Stimulated activated CD8-positive, alpha-beta memory T cell treated with anti-CD3 and anti-CD28 coated beads, Interleukin-7, amount 100 ng/mL, for 48 hours (primary cell): ENCODE results near the gene DDX17.

Source experiments
- DNase-seq, 2 donors: peaks; one replicate each; pipeline ENCODE4 v3.0.0-alpha.2; 2020; ENCODE audit warnings: low read depth in 1 of 2; ENCODE audit errors: extremely low read depth in 1 of 2

DDX17 gene

GRCh38 chr22:38451404-38451803 lies 54.7 kb downstream of the DDX17 start:
- DNase-seq = no peak

GRCh38 chr22:38450234-38450797 lies 55.8 kb downstream of the DDX17 start:
- DNase-seq = no peak

- DNase-seq = no peak
Observed at GRCh38 chr22:38449776-38450175, 56.3 kb downstream of the DDX17 start.

GRCh38 chr22:38448945-38449745 lies 57.0 kb downstream of the DDX17 start:
- no peak for DNase-seq

GRCh38 chr22:38446018-38446601 lies 60.0 kb downstream of the DDX17 start:
- no peak for DNase-seq

- no peak for DNase-seq
Observed at GRCh38 chr22:38444783-38445182, 61.3 kb downstream of the DDX17 start.

GRCh38 chr22:38443628-38444521 lies 62.2 kb downstream of the DDX17 start:
- no peak for DNase-seq

- DNase-seq = no peak
Observed at GRCh38 chr22:38442967-38443627, 63.0 kb downstream of the DDX17 start.

GRCh38 chr22:38441620-38442287 lies 64.4 kb downstream of the DDX17 start:
- no peak for DNase-seq

- DNase-seq = no peak
Observed at GRCh38 chr22:38440747-38441350, 65.3 kb downstream of the DDX17 start.

GRCh38 chr22:38437416-38437815 lies 68.7 kb downstream of the DDX17 start:
- DNase-seq = no peak

- no peak for DNase-seq
Observed at GRCh38 chr22:38436629-38437395, 69.3 kb downstream of the DDX17 start.

- no peak for DNase-seq
Observed at GRCh38 chr22:38435965-38436364, 70.1 kb downstream of the DDX17 start.

- no peak for DNase-seq
Observed at GRCh38 chr22:38435010-38435409, 71.1 kb downstream of the DDX17 start.

GRCh38 chr22:38433871-38434270 lies 72.2 kb downstream of the DDX17 start:
- DNase-seq = no peak
